GM19463 (cell line): ENCODE results near the gene IGLON5.

ENCODE experiments used
- ATAC-seq: cut with Tn5 transposase; IDR thresholded peaks from one replicate; pipeline ENCODE4 v1.9.1; 2021; ENCODE audit warnings: mild to moderate bottlenecking, moderate library complexity; ENCODE audit not compliant: unreplicated experiment

IGLON5 gene

DNA sequence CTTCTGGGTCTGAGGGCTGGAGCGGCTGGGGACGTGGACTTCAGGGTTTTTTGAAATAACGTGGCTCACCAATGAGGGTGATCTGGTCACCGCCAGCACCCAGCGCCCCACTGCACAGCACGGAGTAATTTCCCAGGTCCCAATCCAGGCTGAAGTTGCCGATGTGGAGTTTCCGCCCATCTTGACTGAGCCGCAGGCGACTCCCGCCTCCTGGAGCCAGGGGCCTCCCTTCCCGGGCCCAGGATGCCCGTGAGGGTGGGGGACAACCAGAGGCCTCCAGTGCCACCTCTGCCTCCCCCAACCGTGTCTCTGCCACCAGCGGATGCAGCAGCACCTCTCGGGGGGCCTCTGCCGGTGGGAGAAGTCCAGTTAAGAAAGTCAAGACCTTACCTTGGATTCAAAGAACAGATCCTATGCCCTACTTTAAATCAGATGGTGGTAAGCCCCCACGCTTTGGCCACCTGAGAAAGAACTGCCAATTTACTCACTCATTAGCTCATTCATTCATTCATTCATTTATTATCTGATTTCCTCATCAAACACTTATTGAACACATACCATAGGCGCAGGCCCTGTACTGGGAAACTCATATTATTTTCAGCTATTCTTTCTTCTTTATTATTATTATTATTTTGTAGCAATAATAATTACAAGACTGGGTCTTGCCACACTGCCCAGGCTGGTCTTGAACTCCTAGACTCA, 26.6 kb downstream of the IGLON5 start:
- no peak for ATAC-seq

DNA sequence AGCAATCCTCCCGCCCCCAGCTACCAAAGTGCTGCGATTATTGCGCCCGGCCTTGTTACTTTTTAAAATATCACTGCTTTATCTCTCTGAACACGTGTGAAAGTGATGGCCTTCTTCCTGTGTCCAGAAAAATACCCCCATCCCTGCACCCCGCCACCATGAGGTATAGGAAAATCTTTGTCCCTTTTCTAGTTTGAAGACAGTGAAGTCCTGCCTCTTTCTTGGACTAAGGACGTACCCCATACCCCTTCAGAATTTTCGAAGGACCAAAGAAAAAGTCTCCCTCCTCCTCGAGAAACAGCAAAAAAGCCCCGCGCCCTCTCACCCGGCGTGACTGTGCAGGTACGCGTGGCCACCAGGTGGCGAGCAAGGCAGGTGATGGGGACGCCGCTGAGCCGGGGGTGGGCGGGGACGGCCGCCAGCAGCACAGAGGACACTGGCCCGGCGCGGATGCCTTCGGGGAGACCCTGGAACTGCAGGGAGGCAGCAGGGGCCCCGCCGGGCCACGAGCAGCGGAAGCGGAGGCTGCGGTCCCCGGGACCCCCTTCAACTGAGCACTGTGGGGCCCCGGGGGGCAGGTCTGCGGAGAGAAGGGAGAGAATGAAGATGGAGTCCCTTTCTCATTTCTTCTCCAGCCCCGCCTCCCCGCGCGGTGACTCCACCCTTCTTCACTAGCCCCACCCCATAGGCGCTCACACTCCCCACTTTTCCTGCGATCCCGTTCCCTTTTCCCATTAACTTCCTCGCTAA, 27.3 kb downstream of the IGLON5 start:
- ATAC-seq = peak; percentile 69

DNA sequence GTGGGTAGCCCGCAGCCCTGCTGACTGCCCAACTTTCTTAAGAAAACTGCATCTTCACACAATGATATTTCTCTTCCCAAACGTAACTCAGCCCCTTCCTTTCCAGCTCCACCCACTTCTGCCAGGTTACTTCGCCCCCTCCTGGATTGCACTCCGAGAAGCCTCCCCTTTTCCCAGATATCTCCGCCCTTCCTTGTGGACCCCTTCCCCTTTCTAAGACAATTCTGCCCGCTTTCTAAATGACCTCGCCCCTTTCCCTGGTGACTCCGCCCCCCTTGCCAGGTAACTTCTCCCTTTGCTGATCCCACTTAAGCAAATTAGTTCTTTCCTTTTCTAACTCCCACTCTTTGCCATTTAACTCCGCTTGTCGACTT, 27.9 kb downstream of the IGLON5 start:
- ATAC-seq = no peak

DNA sequence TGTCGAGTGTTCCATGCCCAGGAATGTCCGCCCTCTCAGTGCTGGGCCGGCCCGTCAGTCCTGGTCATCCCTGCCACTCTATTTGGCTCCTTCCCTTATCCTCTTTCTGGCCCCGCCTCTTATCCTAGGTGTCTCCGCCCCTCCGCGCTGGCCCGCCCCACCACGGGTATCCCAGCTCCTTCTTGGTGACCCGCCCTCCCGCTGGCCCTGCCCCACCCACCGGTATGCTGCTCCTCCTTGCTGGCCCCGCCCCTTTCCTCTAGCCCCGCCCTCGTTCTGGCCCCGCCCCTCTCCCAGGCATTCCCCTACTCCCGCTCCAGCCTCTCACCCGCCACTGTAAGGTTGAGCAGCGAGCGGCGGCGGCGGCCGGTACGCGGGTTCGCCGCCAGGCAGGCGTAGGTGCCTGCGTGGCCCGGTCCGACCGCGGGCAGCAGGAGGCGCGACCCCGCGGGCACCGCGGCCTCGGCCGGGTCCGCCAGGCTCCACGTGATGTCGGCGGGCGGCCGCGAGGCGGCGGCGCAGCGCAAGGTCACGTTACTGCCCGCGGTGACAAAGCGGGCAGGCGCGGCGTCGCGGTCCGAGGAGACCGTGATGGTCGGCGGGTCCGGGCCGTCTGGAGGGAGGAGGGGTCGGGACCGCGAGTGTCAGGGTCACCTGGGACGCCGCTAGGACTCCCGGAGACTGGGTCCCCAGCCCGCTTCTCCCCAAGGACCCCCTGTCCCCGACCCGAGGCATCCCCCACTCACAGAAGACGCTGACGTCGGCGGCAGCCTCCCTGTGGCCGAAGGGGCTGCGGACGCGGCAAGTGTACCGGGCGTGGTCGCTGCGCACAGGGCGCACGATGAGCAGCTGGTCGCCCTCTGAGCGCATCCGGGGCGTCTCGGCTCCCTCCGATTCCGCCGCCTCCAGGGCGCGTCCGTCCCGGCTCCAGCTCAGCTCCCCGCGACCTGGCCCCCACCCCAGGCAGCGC, 28.5 kb downstream of the IGLON5 start:
- peak; percentile 46 for ATAC-seq

DNA sequence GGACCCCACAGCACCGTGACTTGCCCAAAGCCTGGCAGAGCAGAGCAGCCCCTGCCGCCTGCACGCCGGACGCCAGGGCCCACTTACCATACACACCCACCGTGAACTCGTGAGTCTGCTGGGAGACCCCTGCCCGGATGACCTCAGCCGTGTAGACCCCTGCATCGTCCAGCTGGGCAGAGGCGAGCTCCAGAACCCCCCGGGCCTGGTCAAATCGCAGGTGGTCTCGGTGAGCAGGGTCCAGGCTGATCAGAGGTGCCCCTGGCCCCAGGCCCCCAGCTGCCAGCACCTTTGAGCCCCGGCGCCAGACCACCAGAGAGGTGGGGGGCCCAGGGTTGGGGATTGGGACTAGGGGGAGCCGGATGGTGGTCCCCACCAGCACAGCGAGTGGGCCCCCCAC, 29.6 kb downstream of the IGLON5 start:
- ATAC-seq = no peak

DNA sequence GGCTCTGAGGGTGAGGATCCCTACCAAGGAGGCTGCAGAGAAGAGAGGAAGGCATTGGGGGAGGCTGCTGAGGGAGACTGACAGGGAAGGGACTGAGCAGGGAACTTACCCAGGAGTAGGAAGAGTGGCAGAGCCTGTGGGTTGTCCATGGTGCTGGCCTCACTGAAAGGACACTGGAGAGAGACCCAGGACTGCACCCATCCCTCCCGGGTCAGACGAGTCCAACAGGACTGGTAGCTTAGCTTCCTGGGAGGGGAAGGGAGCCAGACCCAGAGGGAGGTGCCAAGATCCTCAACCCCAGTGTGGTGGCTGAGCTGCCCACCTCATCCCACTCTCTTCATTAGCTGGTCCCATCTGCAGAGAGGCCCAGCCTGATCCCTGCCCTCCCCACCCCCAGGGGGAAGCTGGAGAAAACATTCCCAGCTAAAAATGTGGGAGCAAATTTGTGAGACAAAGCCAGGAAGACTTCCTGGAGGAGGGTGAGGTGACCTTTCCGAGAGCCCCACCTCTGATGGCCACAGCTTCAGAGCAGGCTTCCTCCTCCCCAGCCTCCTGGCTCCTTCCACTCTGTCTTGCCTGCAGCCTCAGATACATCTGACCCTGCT, 30.6 kb downstream of the IGLON5 start, which contains the start of gene VSIG10L:
Gene VSIG10L (minus strand): TSS at position 164 of the 605 bp plus-strand sequence. CDS start 15 bp downstream, at position 149.
- no peak for ATAC-seq

DNA sequence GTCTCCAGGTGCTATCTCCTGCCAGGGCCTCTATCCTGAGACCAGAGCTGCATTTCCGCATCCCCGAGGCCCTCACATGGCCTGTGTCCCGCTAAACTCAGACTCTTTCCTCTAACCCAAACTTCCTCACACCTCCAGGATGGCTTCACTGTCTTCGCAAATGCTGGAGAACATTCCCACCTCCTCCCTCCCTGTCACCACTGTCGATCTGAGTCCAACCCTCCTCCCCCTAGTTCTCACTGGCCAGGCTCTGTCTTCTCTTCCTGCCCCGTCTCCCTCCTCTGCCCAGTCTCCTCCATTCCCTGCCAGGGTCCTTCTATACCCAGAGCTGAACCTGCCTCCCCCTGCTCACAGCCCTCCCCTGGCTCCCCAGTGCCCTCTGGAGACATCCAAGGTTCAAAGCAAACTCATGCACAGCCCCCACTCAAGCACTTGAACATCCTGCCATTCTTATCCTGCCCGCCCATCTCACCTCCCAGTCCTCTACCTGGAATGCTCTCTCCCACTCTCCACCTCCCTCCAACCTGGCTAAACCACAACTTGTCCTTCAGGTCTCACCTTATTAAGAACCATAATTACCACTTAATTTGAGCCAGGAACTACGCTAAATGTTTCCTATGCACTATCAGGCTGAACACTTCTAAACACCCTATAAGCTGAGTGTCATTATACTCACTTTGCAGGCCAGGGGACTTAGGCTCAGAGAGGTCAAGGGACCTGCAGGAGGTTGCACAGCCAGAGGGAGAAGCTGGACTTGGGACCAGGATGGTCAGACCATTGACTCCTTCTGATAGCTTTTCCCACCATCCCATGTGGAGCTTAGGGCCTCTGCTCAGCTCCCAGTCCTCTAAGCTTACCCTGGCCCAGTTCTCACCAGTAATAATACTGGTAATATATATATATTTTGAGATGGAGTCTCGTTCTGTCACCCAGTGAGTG, 31.5 kb downstream of the IGLON5 start:
- no peak for ATAC-seq

DNA sequence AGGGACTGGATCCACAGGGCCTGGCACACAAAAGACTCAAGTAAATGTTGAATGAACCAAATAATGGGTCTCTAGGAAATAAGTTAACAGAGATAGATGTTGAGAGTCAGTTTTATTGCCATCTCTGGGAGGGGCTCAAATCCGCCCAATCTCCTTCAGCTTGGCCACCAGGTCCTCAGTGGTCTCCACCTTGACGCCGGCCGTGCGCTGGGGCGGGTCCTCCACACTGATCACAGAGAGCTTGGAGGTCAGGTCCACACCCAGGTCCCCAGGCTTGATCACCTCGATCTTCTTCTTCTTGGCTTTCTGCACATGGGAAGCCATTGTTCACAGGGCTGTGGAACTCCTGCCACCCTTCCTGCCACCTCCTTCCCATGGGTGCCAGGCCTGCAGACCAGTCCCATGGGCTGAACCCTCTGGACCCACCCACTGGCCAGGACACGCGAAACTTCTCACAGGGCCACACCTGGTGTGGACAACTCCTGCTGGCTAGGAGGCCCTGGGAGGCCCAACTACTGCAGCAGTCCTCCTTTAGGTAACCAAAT, 33.7 kb downstream of the IGLON5 start:
- no peak for ATAC-seq

DNA sequence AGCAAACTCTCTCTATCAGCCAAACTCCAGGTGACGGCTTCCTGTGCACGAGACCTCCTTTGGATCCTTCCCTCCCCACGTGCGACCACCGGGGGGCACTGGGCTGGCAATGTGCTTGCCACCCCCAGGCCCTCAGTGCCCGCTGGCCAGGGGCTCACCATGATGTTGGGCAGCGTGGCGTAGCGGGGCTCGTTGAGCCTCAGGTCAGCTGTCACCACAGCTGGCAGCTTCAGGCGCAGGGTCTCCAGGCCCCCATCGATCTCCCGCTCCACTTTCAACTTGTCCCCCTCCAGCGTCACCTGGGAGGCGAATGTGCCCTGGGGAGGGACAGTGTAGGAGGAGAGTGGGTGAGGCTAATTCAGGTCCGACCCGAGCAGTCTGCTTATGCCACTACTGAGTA, 35.3 kb downstream of the IGLON5 start:
- no peak for ATAC-seq

DNA sequence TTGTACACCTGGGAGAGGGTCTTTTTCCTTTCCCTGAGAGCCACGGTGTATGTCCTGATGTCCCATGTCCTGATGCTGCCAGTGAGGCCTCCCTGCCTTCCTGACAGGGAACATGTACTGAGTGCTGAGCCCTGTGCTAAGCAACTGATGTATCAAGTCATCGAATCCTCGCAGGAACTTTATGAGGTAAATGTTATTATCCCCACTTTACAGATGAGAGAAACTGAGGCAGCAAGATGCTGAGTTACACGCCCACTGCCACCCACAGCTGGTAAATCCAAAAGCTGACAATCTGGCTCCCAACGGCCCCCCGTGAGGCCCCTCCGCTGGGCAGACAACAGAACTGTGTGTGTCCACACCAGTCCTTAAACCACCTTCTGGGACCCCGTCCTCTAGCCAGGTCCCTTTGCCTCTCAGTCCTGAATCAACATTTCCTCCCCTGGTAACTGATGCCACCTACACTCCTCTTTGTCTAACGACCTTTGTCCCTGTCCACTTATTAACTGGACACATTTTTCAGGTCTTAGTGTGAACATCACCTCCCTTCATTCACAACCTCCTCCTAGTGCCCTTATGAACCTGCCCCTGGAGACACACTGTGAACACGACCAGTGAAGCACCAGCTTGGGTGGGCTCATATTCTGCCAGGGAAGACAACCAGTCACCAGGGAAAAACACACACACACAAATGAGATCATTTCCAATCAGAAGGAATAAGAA, 35.9 kb downstream of the IGLON5 start:
- no peak for ATAC-seq

DNA sequence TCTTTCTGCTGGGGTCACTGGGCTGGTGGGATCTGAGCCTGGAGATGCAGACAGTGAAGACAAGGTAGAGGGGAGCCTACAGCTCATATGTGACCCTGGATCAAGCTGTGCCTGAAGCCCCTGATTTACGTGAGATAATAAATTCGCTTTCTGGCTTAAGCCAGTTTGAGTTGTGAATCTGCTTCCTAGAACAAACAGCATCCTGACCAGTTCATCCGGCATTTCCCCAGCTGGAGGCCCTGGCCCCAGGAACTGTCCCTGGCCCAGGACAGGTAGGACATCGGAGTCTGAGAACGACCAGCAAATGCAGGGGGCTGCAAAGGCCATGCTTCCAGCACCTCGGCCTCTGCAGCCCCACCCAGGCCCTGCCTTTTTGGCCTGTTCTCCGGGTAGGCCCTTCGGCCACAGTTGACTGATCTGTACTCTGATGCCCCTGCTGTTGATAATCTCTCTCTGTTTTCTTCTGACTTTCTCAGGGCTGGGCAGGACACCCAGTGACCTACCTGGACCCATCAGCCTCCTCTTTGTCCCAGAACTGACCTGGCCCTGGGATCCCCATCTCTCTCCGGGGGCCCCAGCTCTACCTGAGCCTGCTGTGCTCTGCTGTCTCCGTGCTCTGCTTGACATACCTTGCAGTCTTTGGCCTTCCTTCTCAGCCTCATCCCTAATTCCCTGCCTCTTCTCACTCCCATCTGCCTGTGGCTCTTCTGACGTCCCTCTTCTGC, 40.0 kb downstream of the IGLON5 start:
- no peak for ATAC-seq

DNA sequence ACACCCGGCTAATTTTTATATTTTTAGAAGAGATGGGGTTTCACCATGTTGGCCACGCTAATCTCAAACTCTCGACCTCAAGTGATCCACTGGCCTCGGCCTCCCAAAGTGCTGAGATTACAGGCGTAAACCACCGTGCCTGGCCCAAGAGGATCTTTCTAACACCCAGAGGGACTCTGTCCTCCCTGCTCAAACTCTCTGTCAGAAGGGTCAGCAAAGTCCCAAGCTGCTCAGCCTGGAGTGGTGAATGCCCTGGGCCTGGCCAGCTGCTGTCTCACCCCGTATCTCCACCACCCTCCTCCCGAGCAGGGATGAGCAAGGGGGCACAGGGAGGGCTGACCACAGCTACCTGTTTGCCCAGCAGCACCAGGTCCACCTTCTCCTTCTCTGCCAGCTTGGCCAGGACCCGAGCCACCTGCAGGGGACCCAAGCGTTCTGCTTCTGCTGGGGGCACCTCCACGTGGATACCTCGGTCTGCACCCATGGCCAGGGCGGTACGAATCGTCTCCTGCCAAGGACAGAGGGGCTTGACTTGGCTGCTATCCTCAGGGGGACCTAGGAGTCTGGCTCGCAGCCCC, 41.4 kb downstream of the IGLON5 start:
- ATAC-seq = no peak

DNA sequence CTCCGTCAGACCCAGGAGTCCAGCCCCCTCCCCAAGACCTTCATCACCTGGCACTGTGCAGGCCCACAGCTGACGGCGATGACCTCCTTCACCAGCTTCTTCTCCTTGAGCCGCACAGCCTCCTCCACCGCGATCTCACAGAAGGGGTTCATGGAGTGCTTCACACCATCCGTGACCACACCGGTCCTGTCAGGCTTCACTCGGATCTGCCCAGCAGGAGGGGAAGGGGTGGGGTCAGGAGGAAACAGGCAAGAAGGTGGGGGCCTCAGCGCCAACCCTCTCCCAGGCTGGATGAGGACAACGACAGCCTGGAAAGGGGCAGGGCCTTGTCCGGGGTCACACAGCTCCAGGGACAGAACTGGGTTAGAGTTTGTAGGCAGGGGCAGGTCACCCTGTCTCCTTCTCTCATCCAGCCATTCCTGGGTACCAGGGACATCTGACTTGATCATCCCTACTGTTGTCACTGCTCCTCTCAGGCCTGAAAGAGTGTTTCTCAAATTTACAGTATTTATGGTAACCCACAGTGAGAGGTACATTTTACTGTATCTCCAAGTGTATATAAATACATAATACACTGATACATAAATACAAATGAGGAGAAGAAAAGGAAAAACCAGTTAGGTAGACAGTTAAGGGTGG, 42.8 kb downstream of the IGLON5 start:
- ATAC-seq = no peak

DNA sequence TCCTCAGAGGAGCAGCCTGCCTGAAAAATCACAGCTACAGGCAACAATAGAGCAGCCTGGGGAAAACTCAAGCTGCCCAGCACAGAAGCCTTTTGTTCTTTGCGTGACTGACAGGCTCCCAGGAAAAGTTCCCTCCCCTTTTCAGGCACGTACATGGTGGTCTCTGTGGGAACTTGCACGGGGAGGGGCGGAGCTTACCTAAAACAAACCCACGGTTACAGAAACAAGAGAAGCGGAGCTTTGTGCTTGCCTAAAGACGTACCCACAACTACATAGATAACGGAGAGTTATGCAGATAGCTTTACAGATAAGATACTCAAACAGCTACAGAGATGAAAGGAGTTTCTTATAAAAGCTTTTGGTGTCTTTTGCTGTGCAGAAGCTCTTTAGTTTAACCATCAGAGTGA, 43.3 kb downstream of the IGLON5 start:
- ATAC-seq = no peak

DNA sequence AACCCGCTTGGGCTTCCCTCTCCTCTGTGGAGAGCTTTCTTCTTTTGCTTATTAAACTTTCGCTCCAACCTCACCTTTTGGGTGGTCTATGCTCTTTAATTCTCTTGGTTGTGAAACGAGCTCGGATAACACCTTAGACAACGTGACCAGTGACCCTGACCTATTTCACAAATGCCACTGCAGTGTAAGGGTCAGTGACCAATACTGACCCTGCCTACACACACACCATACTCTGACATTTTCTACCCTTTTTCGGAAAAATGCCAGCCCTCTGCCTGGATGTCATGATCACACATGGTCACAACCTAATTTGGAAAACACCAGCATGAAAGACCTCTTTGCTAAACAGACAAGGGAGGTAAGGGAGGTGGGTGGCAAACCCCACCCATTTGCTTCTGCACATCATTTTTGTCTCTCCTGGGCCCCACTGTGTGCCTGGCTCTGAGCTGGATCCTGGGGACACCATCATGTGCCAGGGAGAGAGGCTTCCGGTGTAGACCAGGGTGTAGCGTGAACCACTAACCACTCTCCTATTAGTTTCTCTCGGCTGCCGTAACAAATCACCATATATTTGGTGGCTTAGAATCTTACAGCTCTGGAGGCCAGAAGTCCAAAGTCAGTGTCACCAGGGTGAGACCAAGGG, 44.8 kb downstream of the IGLON5 start:
- no peak for ATAC-seq

DNA sequence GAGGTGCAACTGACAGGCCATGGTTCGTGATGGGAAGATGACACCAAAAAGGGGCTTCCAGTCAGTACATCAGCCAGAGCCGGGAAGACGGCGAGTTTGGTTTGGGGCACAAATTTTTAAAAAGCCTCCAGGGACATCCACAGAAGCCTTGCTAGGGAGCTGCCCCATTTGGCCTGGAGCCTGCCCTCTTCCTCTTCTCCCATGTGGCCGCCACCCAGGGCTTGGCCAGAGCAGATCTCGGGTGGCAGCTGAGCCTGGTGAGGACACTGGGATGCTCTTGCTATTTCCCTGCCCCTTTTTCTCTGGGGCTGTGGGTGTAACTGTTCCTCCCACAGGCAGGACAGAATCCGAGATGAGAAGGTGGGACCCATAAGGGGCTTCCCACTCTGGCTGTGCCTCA, 46.5 kb downstream of the IGLON5 start:
- no peak for ATAC-seq

DNA sequence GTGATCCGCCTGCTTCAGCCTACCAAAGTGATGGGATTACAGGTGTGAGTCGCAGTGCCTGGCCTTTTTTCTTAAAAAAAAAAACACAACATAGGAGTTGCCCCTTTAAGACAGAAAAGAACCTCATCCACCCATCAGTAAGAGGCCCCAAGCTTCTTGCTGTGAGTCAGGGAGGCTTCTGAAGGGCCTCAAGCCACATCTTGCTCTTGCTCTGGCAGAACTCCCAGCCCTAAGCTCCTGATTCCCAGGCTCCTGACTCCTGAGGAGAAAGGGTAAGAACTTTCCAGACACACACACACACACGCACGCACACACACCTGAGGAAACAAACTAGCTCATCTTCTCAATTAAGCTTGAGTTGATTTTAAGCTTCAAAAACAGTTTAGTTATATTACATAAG, 47.9 kb downstream of the IGLON5 start:
- no peak for ATAC-seq
